ENCODE results near the gene ZBTB17. TPM values are rescaled to one million over a fixed set of nuclear protein-coding genes. Genes with fewer than 3 reads are reported as not detected.

Gene ZBTB17
- total and polyA plus RNA-seq, 2 of the 8 experiments (the other 6 are each of a cell fraction or from before 2014, with no cell fraction given): 24.7 to 36.2 TPM

- Histone ChIP-seq H3K79me2 (ENCODE audit: control insufficient read depth in 1 of 2, insufficient read depth in 2 of 2, low read length in 2 of 2) (no peaks in the 10 kb centered on the region), H3K18ac (ENCODE audit: extremely low read depth, low read length) (no peak overlapping the region), H2BK5ac (ENCODE audit: low read depth, low read length) (no peak overlapping the region), H4K8ac (ENCODE audit: extremely low read depth, insufficient read depth, low read length) (no peak overlapping the region), H3K9ac (replicated peaks in 1 of 4; ENCODE audit: extremely low read depth in 1 of 4, low read depth in 3 of 4, low read length in 3 of 4) (no peak overlapping the region), H2BK20ac (ENCODE audit: low read length) (no peak overlapping the region), H4K20me1 (replicated peaks in 1 of 2; ENCODE audit: control insufficient read depth in 1 of 2, insufficient read depth in 2 of 2, low read length in 2 of 2) (no peaks in the 10 kb centered on the region), H2BK15ac (ENCODE audit: low read length) (no peak overlapping the region; the same call in 1 of the 2 replicates), H3K14ac (ENCODE audit: insufficient read length) (no peak overlapping the region), H3K27me3 (replicated peaks in 1 of 4; ENCODE audit: control insufficient read depth in 3 of 4, extremely low read depth in 1 of 4, insufficient read depth in 3 of 4, low read length in 3 of 4) (no peaks in the 10 kb centered on the region; a peak in 1 of 7 replicates), H3K4me3 (ENCODE audit: extremely low read depth in 1 of 4, insufficient read depth in 2 of 4, low read depth in 3 of 4, low read length in 4 of 4) (no peak overlapping the region), H4K91ac (replicated peaks; ENCODE audit: insufficient read length, low read length) (no peak overlapping the region), H2AK5ac (ENCODE audit: low read depth, low read length) (no peak overlapping the region), H2AFZ (ENCODE audit: low read length) (no peak overlapping the region), H3K27ac (ENCODE audit: low read depth, low read length) (no peak overlapping the region), H3K36me3 (ENCODE audit: control insufficient read depth in 2 of 4, insufficient read depth in 4 of 4, low read length in 3 of 4) (no peaks in the 10 kb centered on the region), H3K9me3 (ENCODE audit: insufficient read depth in 2 of 2, low read depth in 1 of 2, low read length in 1 of 2) (no peaks in the 10 kb centered on the region), H3K56ac (replicated peaks; ENCODE audit: insufficient read length, low read depth, low read length) (no peak overlapping the region), H3K4ac (replicated peaks; ENCODE audit: insufficient read length, low read depth, low read length) (no peak overlapping the region), H2BK120ac (replicated peaks; ENCODE audit: low read depth, low read length) (no peak overlapping the region), H3K4me2 (ENCODE audit: insufficient read depth in 1 of 2, low read depth in 2 of 2, low read length in 2 of 2) (no peak overlapping the region), H3K23ac (ENCODE audit: insufficient read length) (no peak overlapping the region), H2BK12ac (ENCODE audit: low read depth, low read length) (no peak overlapping the region), H3K23me2 (ENCODE audit: low read depth, low read length) (no peaks in the 10 kb centered on the region; the same call in 1 of the 2 replicates), H3K4me1 (replicated peaks in 1 of 4; ENCODE audit: control insufficient read depth in 3 of 4, insufficient read depth in 4 of 4, low read length in 3 of 4) (peaks cover 0 to 12% (median 6%) of the 10 kb centered on the region in 4 experiments; a peak in 5 of 7 replicates), H4K5ac (ENCODE audit: insufficient read length, low read depth, low read length) (no peak overlapping the region), H3K79me1 (ENCODE audit: low read depth, low read length) (no peaks in the 10 kb centered on the region)
- DNase-seq (ENCODE audit: low read depth in 1 of 2, low spot score in 2 of 2) (no peak), FAIRE-seq (no peak)
- WGBS, 2 experiments (ENCODE audit: extremely low coverage in 1 of 2, insufficient coverage in 1 of 2, insufficient read length in 1 of 2, insufficient replicate concordance in 2 of 2, low coverage in 1 of 2, low lambda C conversion rate in 2 of 2, missing lambda C conversion rate in 1 of 2): 84% methylated on average over 6 of the region's 6 CpGs; no CpG with 5 or more reads in 1 of the 2 experiments
- POLR2A ChIA-PET (ENCODE audit: partially characterized antibody): no interaction called here
- CTCF ChIA-PET (ENCODE audit: partially characterized antibody): interaction anchor here (0.6 to 8.9 kb wide), 28 partner anchors 10 to 357 kb away, joined by 3 to 74 read pairs (median 4); partner anchors contain the start of genes CLCNKA, CLCNKB and HSPB7
- TF ChIP-seq ZNF274 (IDR thresholded peaks at IDR 0.05; ENCODE audit: borderline replicate concordance, extremely low read depth, low read length) (no peak), CEBPB (IDR thresholded peaks at IDR 0.05; ENCODE audit: low read depth, low read length) (no peak), CHD2 (IDR thresholded peaks at IDR 0.05; ENCODE audit: low read length) (no peak), BACH1 (IDR thresholded peaks at IDR 0.05; ENCODE audit: low read length) (no peak), KDM4A (IDR thresholded peaks at IDR 0.05; ENCODE audit: low read depth, low read length, severe bottlenecking) (no peak), GTF2F1 (IDR thresholded peaks at IDR 0.05; ENCODE audit: borderline replicate concordance, low read depth, low read length) (no peak), TBP (IDR thresholded peaks at IDR 0.05; ENCODE audit: low read depth, low read length) (no peak), RNF2 (IDR thresholded peaks at IDR 0.05; ENCODE audit: borderline replicate concordance, low read depth, low read length, missing control alignments, poor library complexity, severe bottlenecking) (no peak), GABPA (IDR thresholded peaks at IDR 0.05; ENCODE audit: borderline replicate concordance, insufficient read depth, low read length) (no peak), EP300 (IDR thresholded peaks at IDR 0.05; ENCODE audit: borderline replicate concordance in 1 of 2, low read depth in 2 of 2, low read length in 2 of 2) (no peak), EGR1 (IDR thresholded peaks at IDR 0.05; ENCODE audit: borderline replicate concordance, low read depth, low read length) (no peak)
- TF ChIP-seq, protein P1, sequence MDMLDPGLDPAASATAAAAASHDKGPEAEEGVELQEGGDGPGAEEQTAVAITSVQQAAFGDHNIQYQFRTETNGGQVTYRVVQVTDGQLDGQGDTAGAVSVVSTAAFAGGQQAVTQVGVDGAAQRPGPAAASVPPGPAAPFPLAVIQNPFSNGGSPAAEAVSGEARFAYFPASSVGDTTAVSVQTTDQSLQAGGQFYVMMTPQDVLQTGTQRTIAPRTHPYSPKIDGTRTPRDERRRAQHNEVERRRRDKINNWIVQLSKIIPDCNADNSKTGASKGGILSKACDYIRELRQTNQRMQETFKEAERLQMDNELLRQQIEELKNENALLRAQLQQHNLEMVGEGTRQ (IDR thresholded peaks at IDR 0.05; ENCODE audit: low read length): no peak
Observed at GRCh38 chr1:16007671-16008341, 31.9 kb upstream of the ZBTB17 start.

Data from H1 (cell line).